GM10847 (cell line): ENCODE data around the gene ASCC1.

Experiments
- POLR2A ChIP-seq: IDR thresholded peaks from 2 replicates; pipeline ENCODE4 v1.6.1; 2011; ENCODE audit not compliant: insufficient read length; ENCODE audit errors: extremely low read depth

The ASCC1 gene

GRCh38 chr10:72215611-72216549, at the start of gene ASCC1, which contains the start of gene ANAPC16:
Gene ASCC1, minus strand, starts transcription at chr10:72216276. Its CDS starts 2,978 bp downstream, at chr10:72213298.
Gene ANAPC16, plus strand, starts transcription at chr10:72216012. Its CDS starts 7,903 bp downstream, at chr10:72223915.
- peak; percentile 95 for TF ChIP-seq POLR2A

- no peak for TF ChIP-seq POLR2A
Observed at GRCh38 chr10:72265508-72265907, 49.4 kb upstream of the ASCC1 start.

- TF ChIP-seq POLR2A = no peak
Observed at GRCh38 chr10:72264536-72264935, 48.5 kb upstream of the ASCC1 start.

- TF ChIP-seq POLR2A = no peak
Observed at GRCh38 chr10:72263613-72264241, 47.7 kb upstream of the ASCC1 start.

- TF ChIP-seq POLR2A = no peak
Observed at GRCh38 chr10:72261784-72262404, 45.8 kb upstream of the ASCC1 start.

GRCh38 chr10:72260976-72261783, 45.1 kb upstream of the ASCC1 start:
- peak; percentile 51 for TF ChIP-seq POLR2A

- no peak for TF ChIP-seq POLR2A
Observed at GRCh38 chr10:72260239-72260975, 44.3 kb upstream of the ASCC1 start.

GRCh38 chr10:72259491-72260238, 43.6 kb upstream of the ASCC1 start:
- TF ChIP-seq POLR2A = no peak

- no peak for TF ChIP-seq POLR2A
Observed at GRCh38 chr10:72258617-72259016, 42.5 kb upstream of the ASCC1 start.

GRCh38 chr10:72257051-72257892, 41.2 kb upstream of the ASCC1 start:
- no peak for TF ChIP-seq POLR2A

GRCh38 chr10:72255977-72256729, 40.1 kb upstream of the ASCC1 start:
- no peak for TF ChIP-seq POLR2A
